Measurements from ENCODE around the gene SCUBE2.

- TF ChIP-seq POLR2A (IDR thresholded peaks at IDR 0.05; ENCODE audit: low read length) (no peak), MAX (IDR thresholded peaks at IDR 0.05) (no peak), EP300 (IDR thresholded peaks at IDR 0.05) (no peak), CTCF (IDR thresholded peaks at IDR 0.05) (no peak), EHMT2 (IDR thresholded peaks at IDR 0.05; ENCODE audit: low read depth) (no peak), CHD2 (IDR thresholded peaks at IDR 0.05; ENCODE audit: low read length, partially characterized antibody) (no peak), ELK1 (IDR thresholded peaks at IDR 0.05; ENCODE audit: low read depth, low read length) (no peak)
Observed at GRCh38 chr11:9040410-9040809, 51.0 kb downstream of the SCUBE2 start.

Data from A549 (cell line).